NCI-H1048 (cell line): ENCODE data around the gene ZNF407.

ENCODE experiments used
- DNase-seq: peaks from one replicate; lab custom pipeline; 2025; lab: John Stamatoyannopoulos, UW

Gene ZNF407

GRCh38 chr18:74929110-74929509, 331.4 kb downstream of the ZNF407 start:
- DNase-seq = no peak

- no peak for DNase-seq
These were observed 332.9 kb downstream of the ZNF407 start for GRCh38 chr18:74930616-74931015.

- DNase-seq = no peak
These were observed 336.3 kb downstream of the ZNF407 start for GRCh38 chr18:74933930-74934329.

GRCh38 chr18:74935434-74935833, 337.8 kb downstream of the ZNF407 start:
- no peak for DNase-seq

GRCh38 chr18:74936343-74936742, 338.7 kb downstream of the ZNF407 start:
- no peak for DNase-seq

GRCh38 chr18:74937291-74937690, 339.6 kb downstream of the ZNF407 start:
- DNase-seq = no peak

GRCh38 chr18:74940856-74941255, 343.2 kb downstream of the ZNF407 start:
- no peak for DNase-seq

- no peak for DNase-seq
These were observed 344.7 kb downstream of the ZNF407 start for GRCh38 chr18:74942319-74942910.

- no peak for DNase-seq
These were observed 347.0 kb downstream of the ZNF407 start for GRCh38 chr18:74944676-74945075.

GRCh38 chr18:74945774-74946545, 348.3 kb downstream of the ZNF407 start:
- no peak for DNase-seq

- no peak for DNase-seq
These were observed 349.1 kb downstream of the ZNF407 start for GRCh38 chr18:74946646-74947375.

- no peak for DNase-seq
These were observed 349.7 kb downstream of the ZNF407 start for GRCh38 chr18:74947417-74947816.

- no peak for DNase-seq
These were observed 350.2 kb downstream of the ZNF407 start for GRCh38 chr18:74947875-74948274.

GRCh38 chr18:74949611-74950010, 351.9 kb downstream of the ZNF407 start:
- DNase-seq = no peak

GRCh38 chr18:74950479-74950878, 352.8 kb downstream of the ZNF407 start:
- DNase-seq = no peak

- DNase-seq = no peak
These were observed 353.6 kb downstream of the ZNF407 start for GRCh38 chr18:74951165-74951760.

GRCh38 chr18:74957588-74958224, 360.0 kb downstream of the ZNF407 start:
- DNase-seq = no peak

- no peak for DNase-seq
These were observed 361.5 kb downstream of the ZNF407 start for GRCh38 chr18:74959216-74959615.

- no peak for DNase-seq
These were observed 363.9 kb downstream of the ZNF407 start for GRCh38 chr18:74961596-74961995.

GRCh38 chr18:74963820-74964446, 366.3 kb downstream of the ZNF407 start:
- DNase-seq = no peak

- DNase-seq = no peak
These were observed 368.0 kb downstream of the ZNF407 start for GRCh38 chr18:74965682-74966081.

- no peak for DNase-seq
These were observed 369.8 kb downstream of the ZNF407 start for GRCh38 chr18:74967438-74967837.
